ENCODE measurements around the gene COX4I1.
A peak's percentile ranks its signal among the peaks of the same experiment; 100 is the strongest.

The COX4I1 gene

GRCh38 chr16:85767531-85767930 is 32.0 kb upstream of the COX4I1 start:
- DNase-seq (ENCODE audit: low read depth): peak; percentile 91
- TF ChIP-seq CTCF (conservative IDR thresholded peaks at IDR 0.05; ENCODE audit: low read length): no peak
- no peak overlapping the region for H3K4me3 ChIP-seq (ENCODE audit: low read length)

GRCh38 chr16:85768199-85768598 is 31.3 kb upstream of the COX4I1 start:
- no peak for DNase-seq (ENCODE audit: low read depth)
- TF ChIP-seq CTCF (conservative IDR thresholded peaks at IDR 0.05; ENCODE audit: low read length): no peak
- H3K4me3 ChIP-seq (ENCODE audit: low read length): no peak overlapping the region

- TF ChIP-seq CTCF (conservative IDR thresholded peaks at IDR 0.05; ENCODE audit: low read length): no peak
- no peak for DNase-seq (ENCODE audit: low read depth)
- H3K4me3 ChIP-seq (ENCODE audit: low read length): no peak overlapping the region
Observed at GRCh38 chr16:85770741-85771140, 28.8 kb upstream of the COX4I1 start.

GRCh38 chr16:85773044-85773443 is 26.5 kb upstream of the COX4I1 start:
- H3K4me3 ChIP-seq (ENCODE audit: low read length): no peak overlapping the region
- no peak for DNase-seq (ENCODE audit: low read depth)
- TF ChIP-seq CTCF (conservative IDR thresholded peaks at IDR 0.05; ENCODE audit: low read length): no peak

GRCh38 chr16:85774136-85774535 is 25.4 kb upstream of the COX4I1 start:
- H3K4me3 ChIP-seq (ENCODE audit: low read length): no peak overlapping the region
- DNase-seq (ENCODE audit: low read depth): no peak
- TF ChIP-seq CTCF (conservative IDR thresholded peaks at IDR 0.05; ENCODE audit: low read length): no peak

GRCh38 chr16:85774811-85775210 is 24.7 kb upstream of the COX4I1 start:
- TF ChIP-seq CTCF (conservative IDR thresholded peaks at IDR 0.05; ENCODE audit: low read length): no peak
- H3K4me3 ChIP-seq (ENCODE audit: low read length): no peak overlapping the region
- no peak for DNase-seq (ENCODE audit: low read depth)

- no peak for TF ChIP-seq CTCF (conservative IDR thresholded peaks at IDR 0.05; ENCODE audit: low read length)
- DNase-seq (ENCODE audit: low read depth): peak; percentile 20
- no peak overlapping the region for H3K4me3 ChIP-seq (ENCODE audit: low read length)
Observed at GRCh38 chr16:85777583-85778310, 21.7 kb upstream of the COX4I1 start.

All from AG10803 (cell line).